K562 (cell line): ENCODE measurements around the gene FREM1. TPM values are rescaled to one million over a fixed set of nuclear protein-coding genes. Genes with fewer than 3 reads are reported as not detected.

Experiments
- ATAC-seq: fragments of 200-7000 bp; cut with Tn5 transposase; 3 replicates; pipeline ENCODE4 v1.9.1; 2020; ENCODE audit warnings: moderate library complexity
- BruUV-seq: library from RNA; stranded (reverse); fragments of 400-500 nt; replicated peaks from 2 replicates; lab custom pipeline; 2021; lab: Mats Ljungman, UMichigan
- CTCF ChIA-PET: fragments of 300-600 bp; formaldehyde crosslinking; extraction: SDS; loops from one replicate; lab custom pipeline; 2021; ENCODE audit warnings: low intra/inter-chr PET ratio; lab: Yijun Ruan, JAX
- POLR2A ChIA-PET: fragments of 300-600, 350-650 bp; sonication (Branson Sonifier 250); formaldehyde crosslinking; extraction: SDS; loops from one replicate; lab custom pipeline; 2021; ENCODE audit warnings: antibody characterized with exemption, inconsistent platforms; lab: Yijun Ruan, JAX
- DNase-seq, 4 experiments: peaks; one replicate each; pipeline versions ENCODE4 v3.0.0 to v3.0.0-alpha.2; 2011 to 2018; ENCODE audit warnings: low spot score in 3 of 4, mixed read lengths in 3 of 4; ENCODE audit errors: extremely low read depth in 1 of 4
- FAIRE-seq: peaks from 2 replicates; lab custom pipeline; 2011; peaks lifted over from hg19 to GRCh38; lab: Jason Lieb, UNC
- H2AFZ ChIP-seq: 2 replicates; pipeline ENCODE4 v1.6.0; 2011; ENCODE audit warnings: low read depth, low read length, control low read depth, inconsistent platforms
- H3K27ac ChIP-seq: fragments of 200-600 bp; 3 replicates; pipeline ENCODE4 v1.8.0; 2011; ENCODE audit warnings: low read depth, mild to moderate bottlenecking, control low read depth, inconsistent platforms, low read length, moderate library complexity, mixed read lengths; ENCODE audit errors: extremely low read depth
- H3K27me3 ChIP-seq, 2 experiments: fragments of 300-600 bp in 1 of 2; 2 replicates in 1 of 2; 3 replicates in 1 of 2; pipeline versions ENCODE4 v1.6.0 to v1.8.0; 2011; ENCODE audit warnings: inconsistent platforms in 2 of 2, low read length in 2 of 2, mild to moderate bottlenecking in 1 of 2, mixed read lengths in 1 of 2, moderate library complexity in 1 of 2; ENCODE audit not compliant: control insufficient read depth in 2 of 2, insufficient read depth in 2 of 2
- H3K36me3 ChIP-seq: fragments of 300-600 bp; 3 replicates; pipeline ENCODE4 v1.8.0; 2011; ENCODE audit warnings: mild to moderate bottlenecking, low read length, inconsistent platforms; ENCODE audit not compliant: control insufficient read depth, insufficient read depth
- H3K4me1 ChIP-seq, 2 experiments: fragments of 200-600 bp in 1 of 2; replicated peaks in 1 of 2; 2 replicates in 1 of 2; 3 replicates in 1 of 2; pipeline versions ENCODE4 v1.5.1 to v1.8.0; 2011; ENCODE audit warnings: inconsistent platforms in 2 of 2, low read length in 2 of 2, mild to moderate bottlenecking in 1 of 2, mixed read lengths in 1 of 2, moderate library complexity in 1 of 2; ENCODE audit not compliant: control insufficient read depth in 2 of 2, insufficient read depth in 2 of 2
- H3K4me2 ChIP-seq: 2 replicates; pipeline ENCODE4 v1.6.1; 2011; ENCODE audit warnings: low read length, control low read depth, inconsistent platforms, mixed read lengths; ENCODE audit not compliant: insufficient read depth
- H3K4me3 ChIP-seq: fragments of 200-600 bp; sonication (generic), shearing (Covaris generic); 2 replicates; pipeline ENCODE4 v1.5.1; 2016; ENCODE audit warnings: control low read depth, inconsistent platforms
- H3K79me2 ChIP-seq: fragments of 200-600 bp; 3 replicates; pipeline ENCODE4 v1.8.0; 2011; ENCODE audit warnings: low read length, inconsistent platforms; ENCODE audit not compliant: control insufficient read depth, insufficient read depth
- H3K9ac ChIP-seq, 2 experiments: 2 replicates each; pipeline versions ENCODE4 v1.6.0 to v1.6.1; 2011; ENCODE audit warnings: low read depth in 2 of 2, low read length in 2 of 2, control low read depth in 1 of 2, inconsistent platforms in 1 of 2, mild to moderate bottlenecking in 1 of 2, mixed read lengths in 1 of 2; ENCODE audit not compliant: insufficient read depth in 1 of 2
- H3K9me1 ChIP-seq: one replicate; pipeline ENCODE4 v1.6.0; 2011; ENCODE audit warnings: inconsistent platforms, mild to moderate bottlenecking, low read length, moderate library complexity; ENCODE audit not compliant: control insufficient read depth, insufficient read depth
- H3K9me3 ChIP-seq: replicated peaks from 2 replicates; pipeline ENCODE4 v1.5.1; 2011; ENCODE audit warnings: low read depth, low read length, inconsistent platforms; ENCODE audit not compliant: control insufficient read depth, insufficient read depth
- H4K20me1 ChIP-seq: replicated peaks from 2 replicates; pipeline ENCODE4 v1.6.1; 2011; ENCODE audit warnings: low read length, inconsistent platforms, mixed read lengths; ENCODE audit not compliant: control insufficient read depth, insufficient read depth
- CHD4 ChIP-seq: fragments of 200-600 bp; sonication (generic); IDR thresholded peaks from 3 replicates; pipeline ENCODE4 v1.6.1; 2012; ENCODE audit warnings: low read depth, mild to moderate bottlenecking, mixed read lengths, low read length, inconsistent platforms; ENCODE audit not compliant: insufficient read depth, insufficient replicate concordance, poor library complexity, severe bottlenecking
- CTCF ChIP-seq, 3 experiments: IDR thresholded peaks in 2 of 3; conservative IDR thresholded peaks in 1 of 3; 2 replicates each; pipeline ENCODE4 v1.5.1; 2011 to 2012; ENCODE audit warnings: low read length in 3 of 3, mild to moderate bottlenecking in 3 of 3, control low read depth in 2 of 3, improper control_type of control experiment in 1 of 3, inconsistent platforms in 1 of 3, low read depth in 1 of 3, mixed read lengths in 1 of 3, moderate library complexity in 1 of 3; ENCODE audit not compliant: insufficient read depth in 2 of 3
- ETS2 ChIP-seq: IDR thresholded peaks from 2 replicates; pipeline ENCODE4 v1.6.1; 2016; ENCODE audit warnings: borderline replicate concordance, missing genetic modification characterization, mild to moderate bottlenecking, moderate library complexity, missing compliant biosample characterization; ENCODE audit not compliant: poor library complexity, severe bottlenecking
- GABPB1 ChIP-seq: sonication (generic); formaldehyde crosslinking; IDR thresholded peaks from 2 replicates; pipeline ENCODE4 v1.8.0; 2022; ENCODE audit warnings: mild to moderate bottlenecking, missing genetic modification reagents
- MCM5 ChIP-seq: fragments of 450-650 bp; IDR thresholded peaks from 2 replicates; pipeline ENCODE4 v1.6.1; 2016; ENCODE audit warnings: low read depth
- SP1 ChIP-seq: sonication (generic); formaldehyde crosslinking; IDR thresholded peaks from 2 replicates; pipeline ENCODE4 v1.8.1; 2022; ENCODE audit warnings: mild to moderate bottlenecking, missing genetic modification reagents
- TBP ChIP-seq: optimal IDR thresholded peaks from 2 replicates; pipeline ENCODE3; 2011; ENCODE audit warnings: low read depth, low read length, improper control_type of control experiment
- TFAP4 ChIP-seq: sonication (generic); formaldehyde crosslinking; IDR thresholded peaks from 2 replicates; pipeline ENCODE4 v1.8.0; 2022; ENCODE audit warnings: missing genetic modification reagents, mild to moderate bottlenecking, moderate library complexity, borderline replicate concordance
- XRCC5 ChIP-seq: fragments of 200-400 bp; formaldehyde crosslinking; IDR thresholded peaks from 2 replicates; pipeline ENCODE4 v1.6.1; 2017; ENCODE audit warnings: low read depth, mild to moderate bottlenecking, low read length
- ZNF12 ChIP-seq: sonication (generic); formaldehyde crosslinking; IDR thresholded peaks from 2 replicates; pipeline ENCODE4 v1.4.0; 2020; ENCODE audit warnings: mild to moderate bottlenecking, missing genetic modification reagents
- ZNF445 ChIP-seq: fragments of 250-450 bp; sonication (Bioruptor Pico); IDR thresholded peaks from 2 replicates; pipeline ENCODE4 v1.4.0; 2020; ENCODE audit warnings: low read depth, mild to moderate bottlenecking, moderate library complexity
- WGBS: fragments of 100-300 bp; shearing (Covaris generic); methylation state at CpG from one replicate; pipeline ENCODE4 v1.1.6; 2016; ENCODE audit warnings: low coverage, mixed read lengths; ENCODE audit not compliant: insufficient coverage; ENCODE audit errors: missing lambda C conversion rate; 5-methylcytosine and 5-hydroxymethylcytosine counted together
- in situ Hi-C: fragments of 300-500 bp; cut with MboI; formaldehyde crosslinking; loops from 4 replicates; pipeline ENCODE4 v1.15.0; 2018; ENCODE audit warnings: inconsistent platforms, mixed read lengths
- intact Hi-C: fragments of 100-400 bp; cut with micrococcal nuclease; formaldehyde crosslinking; loops from 2 replicates; pipeline ENCODE4 v1.14.2; 2022
- polyA plus RNA-seq, 8 experiments: library from polyadenylated mRNA; depleted of rRNA in 4 of 8; stranded (reverse) in 5 of 8; unstranded in 3 of 8; fragments of >200 nt; fragmentation: Nextera tagmentation in 2 of 8; fragmentation: Illumina TruSeq in 1 of 8; extraction: Ambion mirVana in 2 of 8; extraction: Trizol in 1 of 8; gene quantifications; 2 replicates each; pipeline versions ENCODE4 v1.2.1 to v1.2.3, GENCODE V29; 2011 to 2014; ENCODE audit warnings: inconsistent platforms in 1 of 8, missing spikeins in 1 of 8
- total RNA-seq, 7 experiments: library from RNA; depleted of rRNA in 6 of 7; stranded (reverse); fragments of >200 nt in 6 of 7; fragmentation: Illumina TruSeq in 2 of 7; extraction: Trizol in 2 of 7; gene quantifications; 2 replicates each; pipeline versions ENCODE4 v1.2.1 to v1.2.3, GENCODE V29; 2011 to 2021; ENCODE audit warnings: low replicate concordance in 1 of 7
- TF ChIP-seq, protein P1 (sequence below): fragments of 250-450 bp; sonication (Bioruptor Pico); IDR thresholded peaks from 2 replicates; pipeline ENCODE4 v1.4.0; 2020
- TF ChIP-seq, protein P2 (sequence below), 2 experiments: fragments of 450-650 bp in 1 of 2; sonication (generic) in 1 of 2; formaldehyde crosslinking; conservative IDR thresholded peaks; 2 replicates each; pipeline versions ENCODE4 v1.4.0 to v1.8.1; 2020 to 2022; ENCODE audit warnings: mild to moderate bottlenecking in 1 of 2, missing genetic modification reagents in 1 of 2

The FREM1 gene
- total and polyA plus RNA-seq, 9 of the 15 experiments (the other 6 are each of a cell fraction or from before 2014, with no cell fraction given): 0.03 to 0.24 (median 0.13) TPM; not detected in 2

- H3K79me2 ChIP-seq: no peaks in the 10 kb centered on the region
- 3% methylated on average over 3 of the region's 3 CpGs for WGBS
- no peaks in the 10 kb centered on the region for H4K20me1 ChIP-seq
- no peaks in the 10 kb centered on the region for H3K27me3 ChIP-seq
- POLR2A ChIA-PET: no interaction called here
- no peaks in the 10 kb centered on the region; a peak in 1 of 5 replicates for H3K4me1 ChIP-seq
- BruUV-seq: no TSS peak
- no peak overlapping the region for H3K9ac ChIP-seq
- no peak overlapping the region for H3K4me2 ChIP-seq
- H3K9me3 ChIP-seq: no peaks in the 10 kb centered on the region
- H3K9me1 ChIP-seq: no peaks in the 10 kb centered on the region
- H3K27ac ChIP-seq: no peak overlapping the region
- ATAC-seq: no peak
- in situ Hi-C loops (no loop called here), intact Hi-C loops (no loop called here)
- no peak overlapping the region for H2AFZ ChIP-seq
- CTCF ChIA-PET: no interaction called here
- H3K4me3 ChIP-seq: no peak overlapping the region
- H3K36me3 ChIP-seq: no peaks in the 10 kb centered on the region
- no peak for FAIRE-seq
- DNase-seq: no peak
- no peak for TF ChIP-seq ZNF445 (CRISPR knock-in tag)
- TF ChIP-seq, protein P1, sequence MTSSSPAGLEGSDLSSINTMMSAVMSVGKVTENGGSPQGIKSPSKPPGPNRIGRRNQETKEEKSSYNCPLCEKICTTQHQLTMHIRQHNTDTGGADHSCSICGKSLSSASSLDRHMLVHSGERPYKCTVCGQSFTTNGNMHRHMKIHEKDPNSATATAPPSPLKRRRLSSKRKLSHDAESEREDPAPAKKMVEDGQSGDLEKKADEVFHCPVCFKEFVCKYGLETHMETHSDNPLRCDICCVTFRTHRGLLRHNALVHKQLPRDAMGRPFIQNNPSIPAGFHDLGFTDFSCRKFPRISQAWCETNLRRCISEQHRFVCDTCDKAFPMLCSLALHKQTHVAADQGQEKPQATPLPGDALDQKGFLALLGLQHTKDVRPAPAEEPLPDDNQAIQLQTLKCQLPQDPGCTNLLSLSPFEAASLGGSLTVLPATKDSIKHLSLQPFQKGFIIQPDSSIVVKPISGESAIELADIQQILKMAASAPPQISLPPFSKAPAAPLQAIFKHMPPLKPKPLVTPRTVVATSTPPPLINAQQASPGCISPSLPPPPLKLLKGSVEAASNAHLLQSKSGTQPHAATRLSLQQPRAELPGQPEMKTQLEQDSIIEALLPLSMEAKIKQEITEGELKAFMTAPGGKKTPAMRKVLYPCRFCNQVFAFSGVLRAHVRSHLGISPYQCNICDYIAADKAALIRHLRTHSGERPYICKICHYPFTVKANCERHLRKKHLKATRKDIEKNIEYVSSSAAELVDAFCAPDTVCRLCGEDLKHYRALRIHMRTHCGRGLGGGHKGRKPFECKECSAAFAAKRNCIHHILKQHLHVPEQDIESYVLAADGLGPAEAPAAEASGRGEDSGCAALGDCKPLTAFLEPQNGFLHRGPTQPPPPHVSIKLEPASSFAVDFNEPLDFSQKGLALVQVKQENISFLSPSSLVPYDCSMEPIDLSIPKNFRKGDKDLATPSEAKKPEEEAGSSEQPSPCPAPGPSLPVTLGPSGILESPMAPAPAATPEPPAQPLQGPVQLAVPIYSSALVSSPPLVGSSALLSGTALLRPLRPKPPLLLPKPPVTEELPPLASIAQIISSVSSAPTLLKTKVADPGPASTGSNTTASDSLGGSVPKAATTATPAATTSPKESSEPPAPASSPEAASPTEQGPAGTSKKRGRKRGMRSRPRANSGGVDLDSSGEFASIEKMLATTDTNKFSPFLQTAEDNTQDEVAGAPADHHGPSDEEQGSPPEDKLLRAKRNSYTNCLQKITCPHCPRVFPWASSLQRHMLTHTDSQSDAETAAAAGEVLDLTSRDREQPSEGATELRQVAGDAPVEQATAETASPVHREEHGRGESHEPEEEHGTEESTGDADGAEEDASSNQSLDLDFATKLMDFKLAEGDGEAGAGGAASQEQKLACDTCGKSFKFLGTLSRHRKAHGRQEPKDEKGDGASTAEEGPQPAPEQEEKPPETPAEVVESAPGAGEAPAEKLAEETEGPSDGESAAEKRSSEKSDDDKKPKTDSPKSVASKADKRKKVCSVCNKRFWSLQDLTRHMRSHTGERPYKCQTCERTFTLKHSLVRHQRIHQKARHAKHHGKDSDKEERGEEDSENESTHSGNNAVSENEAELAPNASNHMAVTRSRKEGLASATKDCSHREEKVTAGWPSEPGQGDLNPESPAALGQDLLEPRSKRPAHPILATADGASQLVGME: no peak
- TF ChIP-seq ETS2 (tag): no peak
- TF ChIP-seq GABPB1 (CRISPR knock-in tag): no peak
- no peak for TF ChIP-seq XRCC5
- no peak for TF ChIP-seq ZNF12
- no peak for TF ChIP-seq CTCF (IDR thresholded peaks at IDR 0.05 in 2 of 3, conservative IDR thresholded peaks at IDR 0.05 in 1 of 3; ENCODE audit: insufficient read depth in 2 of 3, low read depth in 1 of 3, low read length in 3 of 3)
- no peak for TF ChIP-seq MCM5
- TF ChIP-seq TBP: no peak
- TF ChIP-seq, protein P2, sequence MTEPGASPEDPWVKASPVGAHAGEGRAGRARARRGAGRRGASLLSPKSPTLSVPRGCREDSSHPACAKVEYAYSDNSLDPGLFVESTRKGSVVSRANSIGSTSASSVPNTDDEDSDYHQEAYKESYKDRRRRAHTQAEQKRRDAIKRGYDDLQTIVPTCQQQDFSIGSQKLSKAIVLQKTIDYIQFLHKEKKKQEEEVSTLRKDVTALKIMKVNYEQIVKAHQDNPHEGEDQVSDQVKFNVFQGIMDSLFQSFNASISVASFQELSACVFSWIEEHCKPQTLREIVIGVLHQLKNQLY (CRISPR knock-in tag; conservative IDR thresholded peaks at IDR 0.05): no peak
- TF ChIP-seq TFAP4: no peak
- no peak for TF ChIP-seq CHD4
- no peak for TF ChIP-seq SP1 (CRISPR knock-in tag)
These were observed 82.4 kb downstream of the FREM1 start for GRCh38 chr9:14827805-14828204.
